Measurements from ENCODE around the gene SULF2.

Gene SULF2

DNA sequence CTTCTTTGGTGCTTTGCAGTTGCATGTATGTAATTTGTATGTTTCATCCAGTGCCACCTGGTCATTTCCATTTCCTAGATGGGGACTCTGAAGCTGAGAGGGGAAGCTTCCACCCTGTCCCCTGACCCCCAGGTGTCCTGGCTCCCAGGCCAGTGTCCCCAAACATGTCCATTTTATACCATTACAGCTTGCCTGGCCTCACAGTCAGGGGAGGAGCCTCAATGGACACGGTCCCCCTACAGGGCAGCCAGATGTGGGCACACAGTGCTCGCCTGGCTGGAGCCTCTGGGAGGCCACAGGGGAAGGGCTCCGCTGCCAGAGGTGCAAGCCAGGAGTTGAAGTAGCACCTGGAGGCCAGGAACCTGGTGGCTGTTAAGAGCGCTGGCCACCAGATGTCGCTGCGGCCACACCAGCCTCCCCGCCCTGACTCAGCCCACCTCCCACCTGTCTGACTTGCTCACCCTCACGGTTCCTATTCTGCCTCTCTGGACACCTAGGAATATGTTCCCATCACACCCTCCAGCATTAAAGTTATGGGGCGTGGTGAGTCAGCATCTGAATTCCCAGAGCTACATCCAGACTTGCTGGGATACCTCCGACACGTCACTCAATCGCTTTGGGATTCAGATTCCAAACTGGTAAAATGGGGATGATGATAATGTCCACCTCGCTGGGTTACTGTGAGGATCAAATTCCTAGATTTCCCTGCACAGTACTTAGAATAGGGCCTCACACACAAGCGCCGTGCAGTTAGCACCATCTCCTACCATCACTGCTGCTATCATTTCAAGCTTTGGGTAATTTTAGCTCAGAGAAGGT lies 107.4 kb downstream of the SULF2 start:
- peak; percentile 54 for DNase-seq

DNA sequence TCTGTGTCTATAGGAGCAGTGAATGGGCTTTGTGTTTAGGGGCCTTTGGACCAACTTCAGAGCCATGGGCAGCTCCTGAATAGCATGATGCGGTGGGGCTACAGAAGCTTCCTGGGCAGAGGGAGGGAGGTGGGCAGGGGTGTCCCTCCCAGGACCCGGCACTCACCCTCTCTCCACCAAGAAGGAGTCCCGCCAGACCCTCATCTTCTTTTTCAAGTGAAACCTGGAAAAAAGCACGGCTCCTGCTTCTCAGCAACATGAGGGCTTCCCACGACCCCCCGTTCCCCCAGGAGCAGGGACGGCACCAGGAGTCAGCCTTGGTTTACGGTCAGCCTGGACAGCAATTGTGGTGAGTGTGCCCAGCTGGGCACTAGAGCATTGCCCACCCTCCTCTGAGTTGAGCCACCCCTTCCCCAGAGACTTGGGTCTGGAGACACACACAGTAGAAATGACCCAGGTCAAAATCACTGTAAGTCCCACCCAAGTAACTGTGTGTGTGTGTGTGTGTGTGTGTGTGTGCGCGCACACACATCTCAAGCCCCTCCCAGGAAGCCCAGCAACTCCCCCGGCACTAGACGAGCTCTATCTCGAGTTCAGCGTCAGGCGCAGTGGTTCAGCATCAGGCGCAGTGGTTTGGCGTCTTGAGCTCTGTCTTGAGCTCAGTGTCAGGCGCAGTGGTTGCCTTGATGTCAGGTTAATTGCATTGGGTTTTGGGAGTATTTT lies 108.2 kb downstream of the SULF2 start:
- DNase-seq: no peak

DNA sequence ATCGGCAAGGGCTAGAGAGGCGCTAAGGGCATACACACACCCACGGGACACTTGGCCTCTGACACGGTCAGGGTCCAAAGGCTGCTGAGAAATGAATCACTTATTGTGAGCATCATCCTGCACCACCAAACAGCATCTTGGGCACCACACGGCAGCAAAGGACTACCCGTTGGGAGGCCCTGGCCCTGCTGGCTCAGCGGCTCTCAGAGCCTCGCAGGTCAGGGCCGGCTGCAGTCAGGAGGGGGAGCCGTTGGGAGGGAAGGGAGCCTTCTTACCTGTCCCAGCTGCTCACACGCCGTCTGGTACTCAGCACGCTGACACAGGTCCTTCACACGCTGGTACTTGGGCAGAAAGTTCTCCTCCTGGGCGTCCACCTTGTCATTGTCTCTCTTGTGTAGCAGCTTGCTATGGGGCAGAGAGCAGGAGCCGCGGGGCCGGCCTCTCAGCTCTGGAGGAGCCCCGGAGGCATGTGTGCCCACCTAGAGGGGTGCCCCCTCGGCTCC lies 109.0 kb downstream of the SULF2 start:
- no peak for DNase-seq

DNA sequence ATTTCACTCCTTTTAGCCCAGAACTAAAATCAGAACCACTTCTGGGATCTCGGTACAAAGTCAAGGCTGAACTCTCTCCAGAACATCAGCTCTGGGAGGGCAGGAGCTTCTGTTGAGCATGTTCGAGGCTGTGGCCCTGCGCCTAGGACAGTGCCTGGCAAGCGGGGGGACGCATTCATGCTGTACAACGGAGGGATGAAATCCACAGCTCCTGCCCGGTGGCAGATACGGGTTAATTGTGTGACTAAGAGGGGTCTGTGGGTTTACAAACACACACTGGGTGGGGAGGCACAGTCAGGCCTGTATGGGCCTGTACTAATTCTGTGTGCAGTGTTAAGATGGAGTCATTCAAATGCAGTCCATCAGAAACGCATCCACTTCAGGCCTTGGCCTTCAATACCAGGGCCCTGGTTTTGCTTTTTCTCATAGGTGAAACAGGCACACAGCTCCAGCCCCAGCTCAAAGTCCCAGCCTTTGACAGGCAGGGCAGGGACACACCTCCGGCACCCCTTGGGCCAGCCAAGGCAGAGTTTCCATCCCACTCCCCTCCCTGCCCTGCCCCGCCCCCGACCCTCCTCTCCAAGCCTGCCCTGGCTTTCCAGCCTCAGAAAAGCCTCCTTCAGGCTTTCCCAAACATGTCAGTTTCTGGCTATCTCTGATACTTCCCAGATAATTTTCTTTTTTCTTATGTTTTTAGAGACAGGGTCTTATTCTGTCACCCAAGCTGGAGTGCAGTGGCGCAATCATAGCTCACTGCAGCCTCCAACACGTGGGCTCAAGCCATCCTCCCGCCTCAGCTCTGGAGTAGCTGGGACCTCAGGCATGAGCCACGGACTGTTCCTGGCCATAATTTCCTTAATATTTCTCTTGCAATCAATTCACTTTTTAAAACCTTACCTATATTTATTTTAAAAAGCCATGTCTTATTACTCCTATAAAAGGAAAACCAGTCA lies 109.8 kb downstream of the SULF2 start:
- DNase-seq: no peak

DNA sequence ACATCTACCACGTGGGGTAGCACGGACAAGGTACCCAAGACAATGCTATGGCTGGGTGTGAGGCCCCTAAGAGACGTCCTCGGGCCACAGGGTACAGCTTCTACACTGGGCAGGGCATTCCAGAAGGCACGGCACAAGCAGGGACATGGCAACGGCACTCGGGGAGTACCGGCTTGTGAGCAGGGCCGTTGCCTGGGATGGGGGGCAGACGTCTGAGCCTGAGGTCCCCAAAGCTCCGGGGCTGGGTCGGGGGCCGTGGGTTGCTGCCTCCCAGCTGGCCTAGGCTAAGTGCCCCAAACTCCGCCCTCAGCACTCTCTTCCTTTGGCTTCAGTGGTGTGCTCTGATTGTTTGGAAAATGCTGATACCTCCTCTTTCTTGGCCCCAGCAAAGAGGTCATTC lies 110.6 kb downstream of the SULF2 start:
- DNase-seq: no peak

DNA sequence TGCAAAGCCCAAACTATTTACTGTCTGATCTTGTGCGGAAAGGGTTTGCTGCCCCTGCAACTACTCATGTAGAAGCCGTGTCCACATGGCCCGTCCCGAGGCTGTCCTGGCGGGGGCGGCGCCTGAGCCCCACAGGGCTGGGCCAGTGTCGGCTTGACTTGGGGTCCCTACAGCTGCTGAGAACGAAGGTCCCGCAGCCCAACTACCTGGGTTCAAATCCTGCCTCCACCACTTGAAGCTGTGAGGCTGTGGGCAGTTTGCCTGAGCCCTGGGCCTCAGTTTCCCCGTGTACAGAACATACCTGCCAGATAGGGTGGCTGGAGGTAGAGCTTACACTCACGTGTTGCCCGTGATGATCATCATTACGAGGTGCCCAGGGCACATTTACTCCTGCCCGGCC lies 111.1 kb downstream of the SULF2 start:
- DNase-seq: no peak

DNA sequence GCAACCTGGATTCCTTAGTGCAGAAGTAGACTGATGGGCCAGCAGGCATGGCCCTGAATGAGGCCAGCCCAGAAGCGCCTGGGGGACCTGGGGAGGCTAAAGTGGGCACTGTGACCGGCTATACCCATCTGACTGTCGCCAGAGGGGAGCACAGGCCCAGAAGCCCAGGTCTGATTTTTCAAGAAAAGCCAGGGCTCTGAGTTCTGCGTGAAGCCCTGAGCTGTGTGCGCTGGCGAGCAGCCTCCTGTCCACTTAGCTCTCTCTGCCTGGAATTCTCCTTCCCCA lies 111.7 kb downstream of the SULF2 start:
- DNase-seq: no peak

DNA sequence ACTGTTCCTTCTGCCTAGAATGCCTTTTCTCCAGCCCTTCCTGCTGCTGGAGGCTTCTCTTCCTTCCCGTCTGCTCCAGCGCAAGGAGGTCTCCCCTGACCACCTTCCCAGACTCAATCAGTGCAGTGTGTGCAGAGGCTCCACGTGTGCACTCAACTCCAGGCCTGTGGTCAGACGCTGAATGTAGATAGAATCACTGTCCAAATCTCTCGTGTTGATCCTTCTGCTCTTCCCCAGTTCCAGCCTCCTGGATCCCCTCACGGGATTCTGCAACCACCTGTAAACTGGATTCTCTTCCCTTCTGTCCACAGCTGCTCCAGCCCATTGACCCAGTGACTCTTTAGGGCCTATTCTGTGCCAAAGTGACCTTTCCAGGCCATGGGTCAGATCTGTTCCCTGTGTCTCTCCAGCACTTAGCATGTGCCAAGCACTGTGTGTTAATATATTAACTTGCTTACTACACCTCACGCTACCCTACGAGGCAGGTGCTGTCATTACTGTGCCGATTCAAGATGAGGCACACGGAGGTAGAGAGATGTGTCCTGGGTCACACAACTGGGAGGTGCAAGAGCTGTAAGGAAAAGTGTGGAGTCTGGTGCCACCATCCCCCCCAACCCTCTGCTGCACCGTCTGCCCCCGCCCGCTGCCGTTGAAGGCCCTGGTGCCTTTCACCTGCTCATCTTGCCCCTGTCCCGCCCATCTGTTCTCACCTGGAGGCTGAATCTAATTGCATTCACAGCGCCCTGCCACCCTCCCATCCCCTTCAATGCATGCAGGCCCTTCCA lies 112.2 kb downstream of the SULF2 start:
- DNase-seq: no peak

DNA sequence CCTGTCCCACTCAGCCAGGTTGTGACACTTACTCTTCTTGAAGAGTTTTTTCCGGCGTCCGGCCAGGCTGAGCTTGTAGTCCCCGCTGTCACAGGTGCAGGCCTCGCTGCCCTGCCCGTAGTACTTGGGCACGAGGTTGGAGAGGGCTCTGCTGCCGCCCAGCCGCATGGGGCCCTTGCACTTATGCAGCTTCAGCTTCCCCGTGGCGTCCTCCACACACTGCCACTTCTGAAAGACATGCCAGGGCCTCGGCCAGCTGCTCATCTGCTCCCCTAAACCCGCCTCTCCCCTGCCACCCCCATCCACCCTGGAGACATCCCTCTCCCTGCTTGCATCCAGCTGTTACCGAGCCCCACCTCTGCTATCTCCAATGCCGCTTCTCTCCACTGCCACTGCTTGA lies 113.1 kb downstream of the SULF2 start:
- DNase-seq: no peak

DNA sequence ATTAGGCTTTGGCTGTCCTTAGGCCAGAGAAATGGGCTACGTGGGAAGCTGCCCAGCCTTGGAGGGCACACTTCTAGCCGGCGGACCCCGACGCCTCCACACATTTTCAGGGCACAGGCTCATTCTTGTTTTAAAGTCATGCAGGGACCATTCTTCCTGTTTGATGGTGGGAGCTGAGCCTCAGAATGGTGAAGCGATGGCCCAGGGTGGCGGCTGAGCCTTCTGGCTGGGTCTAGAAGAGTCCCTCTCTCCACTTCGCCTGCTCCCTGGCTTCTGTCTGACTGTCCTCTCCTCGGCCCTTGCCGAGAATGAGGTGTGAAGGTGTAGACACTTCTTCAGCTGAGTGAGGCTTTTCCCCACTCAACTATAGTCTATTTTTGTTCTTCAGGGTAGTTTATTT lies 114.4 kb downstream of the SULF2 start:
- no peak for DNase-seq

DNA sequence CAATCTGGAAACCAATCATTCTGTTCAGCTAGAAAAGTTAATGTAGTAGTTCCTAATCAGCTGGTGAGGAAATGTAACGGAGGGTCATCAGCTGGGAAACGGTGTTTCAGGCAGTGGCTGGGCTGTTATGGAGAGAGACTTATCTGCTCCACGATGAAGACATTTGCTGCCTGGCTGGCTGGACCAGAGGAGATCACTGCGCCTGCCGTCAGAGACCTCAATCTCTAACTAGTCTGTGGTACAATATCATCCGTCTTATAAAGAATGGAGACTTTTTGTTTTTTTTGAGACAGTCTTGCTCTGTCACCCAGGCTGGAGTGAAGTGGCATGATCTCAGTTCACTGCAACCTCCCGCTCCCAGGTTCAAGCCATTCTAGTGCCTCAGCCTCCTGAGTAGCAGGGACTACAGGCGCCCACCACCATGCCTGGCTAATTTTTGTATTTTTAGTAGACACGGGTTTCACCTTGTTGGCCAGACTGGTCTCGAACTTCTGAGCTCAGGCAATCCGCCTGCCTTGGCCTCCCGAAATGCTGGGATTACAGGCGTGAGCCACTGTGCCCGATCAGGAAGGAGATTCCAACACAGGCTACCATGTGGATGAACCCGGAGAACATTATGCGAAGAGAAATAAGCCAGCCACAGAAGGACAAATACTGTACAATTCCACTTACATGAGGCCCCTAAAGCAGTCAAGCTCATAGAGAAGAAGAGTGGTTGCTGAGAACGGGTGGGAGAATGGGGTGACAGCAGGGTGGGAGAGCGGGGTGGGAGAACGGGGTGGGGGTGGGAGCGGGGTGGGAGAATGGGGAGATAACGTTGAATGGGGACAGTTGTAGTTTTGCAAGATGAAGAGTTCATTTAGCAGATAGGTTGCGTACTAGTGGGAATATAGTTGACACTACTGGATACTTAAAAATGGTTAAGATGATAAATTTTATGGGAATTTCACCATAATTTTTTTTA lies 115.1 kb downstream of the SULF2 start:
- no peak for DNase-seq

DNA sequence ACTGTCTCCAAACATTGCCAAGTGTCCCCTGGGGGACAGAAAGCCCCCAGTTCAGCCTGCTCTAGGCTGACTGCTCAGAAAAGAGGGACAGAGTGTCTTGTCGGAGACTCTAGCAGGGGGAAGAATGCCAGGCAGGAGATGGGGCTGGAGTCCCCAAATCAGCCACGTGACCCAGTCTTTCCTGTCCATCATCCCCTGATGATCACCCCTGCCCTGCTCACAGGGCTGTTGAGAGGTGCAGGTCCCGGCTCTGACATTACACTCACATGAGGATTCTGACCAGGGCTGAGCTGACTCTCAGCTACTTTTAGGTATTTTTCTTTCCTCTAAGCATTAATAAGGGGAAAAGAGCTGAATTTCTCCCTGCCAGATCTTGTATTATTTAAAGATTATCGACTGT lies 115.8 kb downstream of the SULF2 start:
- no peak for DNase-seq

DNA sequence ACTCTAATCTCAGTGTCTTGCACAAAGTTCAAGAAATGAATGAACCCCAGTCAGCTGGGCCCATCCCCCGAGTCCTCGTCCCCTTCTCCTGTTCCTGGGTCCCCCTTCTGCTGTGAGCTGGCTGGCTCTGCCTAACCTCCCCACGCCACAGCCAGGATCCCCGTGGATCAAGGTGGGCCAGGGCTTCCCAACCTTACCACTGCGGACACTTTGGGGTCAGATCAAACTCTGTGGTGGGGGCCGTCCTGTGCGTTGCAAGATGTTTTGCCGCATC lies 116.2 kb downstream of the SULF2 start:
- no peak for DNase-seq

DNA sequence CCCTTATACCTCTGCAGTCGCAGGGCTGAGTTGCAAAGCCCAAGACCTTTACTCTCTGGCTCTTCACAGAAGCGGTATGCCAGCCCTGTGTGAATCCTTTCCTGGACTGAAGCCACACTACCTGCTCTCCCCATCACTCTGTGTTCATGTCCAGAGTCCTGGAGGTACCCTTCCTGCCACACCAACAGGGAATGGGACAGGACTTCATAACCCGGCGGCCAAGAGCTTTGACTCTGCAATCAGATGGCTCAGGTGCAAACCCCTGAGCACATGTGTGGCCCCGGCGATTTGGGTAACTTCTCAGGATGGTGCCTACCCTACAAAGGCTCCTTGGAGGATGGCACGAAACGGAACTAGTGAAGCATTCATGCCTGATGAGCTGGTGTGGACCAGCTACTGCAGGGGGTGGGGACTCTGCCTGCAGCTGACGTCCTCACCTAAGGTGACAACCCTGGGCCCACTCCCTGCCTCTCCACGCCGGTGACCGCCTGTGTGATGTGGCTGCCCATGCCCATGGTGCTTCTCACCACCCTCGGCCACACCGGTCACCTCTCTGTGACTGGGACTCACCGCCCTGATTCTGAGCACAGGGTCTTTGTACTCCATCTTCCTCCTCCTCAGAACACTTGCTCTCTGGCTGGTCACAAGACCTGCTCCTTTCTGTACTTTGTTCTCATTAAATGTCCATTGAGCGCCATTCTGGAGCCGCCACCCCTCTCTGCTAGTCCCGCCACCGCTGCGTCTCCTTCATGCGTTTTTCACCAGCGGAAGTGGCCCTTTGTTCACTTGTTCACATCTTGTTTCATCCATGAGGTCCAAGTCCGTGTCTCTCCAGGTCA lies 116.7 kb downstream of the SULF2 start:
- no peak for DNase-seq

DNA sequence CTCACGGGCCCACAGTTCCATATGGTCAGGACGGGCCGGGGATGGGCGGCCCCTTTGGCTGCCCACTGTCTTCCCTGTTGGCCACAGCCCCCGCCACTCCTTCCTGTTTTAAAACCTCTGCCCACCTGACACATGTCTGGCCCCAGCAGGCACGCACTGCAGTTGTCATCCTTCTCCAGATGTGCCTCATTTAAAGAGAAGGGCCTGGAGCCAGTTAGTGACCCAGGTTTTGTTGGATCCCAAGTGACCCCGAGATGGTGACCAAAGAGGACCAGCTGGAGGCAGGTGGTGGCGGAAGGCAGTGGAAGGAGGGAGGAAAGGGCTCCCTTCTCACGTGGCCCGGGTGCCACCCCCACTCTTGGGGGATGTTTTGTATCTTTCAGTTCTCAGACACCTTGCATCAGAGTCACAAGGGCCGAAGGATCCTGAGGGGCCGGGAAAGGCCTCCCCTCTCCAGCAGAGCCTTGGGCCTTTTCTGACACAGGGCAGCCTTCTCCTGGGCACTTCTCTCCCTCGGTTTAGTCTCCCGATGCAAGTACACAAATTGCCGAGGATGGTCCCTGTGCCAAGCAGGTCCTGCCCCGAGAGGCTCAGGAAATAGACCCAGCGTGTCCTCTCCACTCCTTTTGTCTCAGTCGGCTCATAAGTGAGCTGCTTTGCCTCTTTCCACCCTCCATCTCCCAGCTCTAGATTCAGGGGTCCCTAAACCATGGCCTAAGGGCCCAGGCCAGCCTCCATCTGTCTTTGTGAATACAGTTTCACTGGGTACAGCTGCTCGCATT lies 117.6 kb downstream of the SULF2 start:
- no peak for DNase-seq

DNA sequence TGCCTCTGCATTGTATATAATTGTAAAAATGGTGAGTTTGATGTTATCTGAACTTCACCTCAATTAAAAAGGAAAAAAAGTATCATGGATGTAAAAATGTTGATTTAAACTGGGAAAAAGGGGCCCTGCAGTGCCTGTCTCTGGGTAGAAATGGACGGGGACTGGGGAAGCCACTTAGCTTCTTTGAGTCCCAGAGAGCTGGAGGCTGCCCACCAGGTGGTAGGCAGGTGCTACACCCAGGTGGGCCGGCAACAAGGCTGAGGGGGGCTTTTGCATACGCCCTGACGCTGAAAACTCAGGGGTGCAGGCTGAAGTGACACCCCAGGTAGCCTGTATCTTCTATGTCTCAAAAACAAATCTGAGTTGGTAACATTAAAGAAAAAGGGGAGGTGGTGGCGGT lies 118.2 kb downstream of the SULF2 start:
- DNase-seq: no peak

DNA sequence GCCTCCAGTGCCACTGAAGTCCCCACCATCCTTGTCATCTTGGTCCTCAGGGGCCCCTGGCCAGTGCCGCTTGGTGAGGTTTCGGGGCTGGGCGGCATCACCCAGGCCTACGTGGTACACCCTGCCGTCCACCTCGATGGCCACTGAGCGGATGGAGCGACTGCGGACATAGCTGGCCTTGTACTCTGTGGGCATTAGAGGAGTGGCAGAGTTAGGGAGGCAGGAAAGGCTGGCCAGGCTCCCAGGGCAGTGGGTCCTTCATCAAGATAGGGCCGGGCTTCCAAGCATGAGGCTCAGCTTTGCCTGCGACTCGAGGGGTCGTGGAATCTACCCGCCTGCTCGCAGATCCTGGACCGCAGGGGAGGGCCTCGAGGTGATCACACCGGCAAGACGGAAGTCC lies 119.0 kb downstream of the SULF2 start:
- DNase-seq: no peak

DNA sequence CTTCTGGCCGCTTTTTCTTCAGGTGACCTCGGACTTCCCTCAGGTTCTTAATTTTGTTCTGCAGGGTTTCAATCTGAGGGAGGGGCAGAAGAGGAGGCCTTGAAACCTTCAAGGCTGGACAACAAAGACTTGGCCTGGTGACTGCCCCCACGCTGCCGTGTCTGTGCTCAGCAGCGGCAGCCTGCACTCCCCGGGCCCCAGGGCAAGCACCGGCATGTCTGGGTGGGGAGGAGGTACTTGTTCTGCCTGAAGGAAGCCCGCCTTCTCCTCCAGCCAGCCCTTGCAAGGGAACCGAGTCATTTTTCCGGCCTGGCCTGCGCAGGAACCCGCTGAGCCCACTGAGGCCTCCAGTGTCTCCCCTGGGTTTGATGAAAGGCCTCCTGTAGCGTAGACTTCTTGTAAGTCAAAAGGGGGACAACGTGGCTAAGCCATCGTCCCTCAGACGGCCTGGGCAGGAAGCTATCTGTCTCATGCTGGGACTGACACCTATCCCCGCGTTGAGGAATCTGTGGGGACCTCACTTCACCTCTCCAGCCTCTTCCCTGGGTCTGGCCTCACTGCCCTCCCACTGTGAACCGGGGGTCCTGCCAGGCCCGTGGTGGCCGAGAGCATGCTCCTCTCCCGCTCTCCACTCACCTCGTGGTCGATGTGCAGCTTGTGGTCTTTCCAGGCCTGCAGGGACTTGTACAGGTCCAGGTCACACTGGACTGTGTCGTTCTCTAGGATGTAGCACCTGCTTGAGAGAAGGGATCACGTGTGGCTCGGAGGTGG lies 119.9 kb downstream of the SULF2 start:
- no peak for DNase-seq

DNA sequence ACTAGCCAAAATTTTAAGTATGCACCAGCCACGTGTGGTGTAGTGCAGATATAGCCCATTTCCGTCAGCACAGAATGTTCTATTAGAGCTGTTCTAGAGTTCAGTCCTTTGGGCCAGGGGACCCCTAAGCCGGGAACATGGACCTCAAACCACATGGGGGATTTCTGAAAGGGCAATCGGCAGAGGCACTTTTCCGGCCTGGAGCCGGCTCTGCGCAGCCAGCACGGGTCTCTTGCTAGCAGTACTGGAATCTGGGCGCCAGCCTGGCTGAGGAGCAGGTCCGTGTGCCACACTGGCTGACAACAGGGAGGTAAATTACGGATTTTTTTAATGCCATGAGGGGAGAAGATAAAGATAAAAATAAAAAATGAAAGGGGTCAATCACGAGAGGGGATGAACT lies 120.5 kb downstream of the SULF2 start:
- no peak for DNase-seq
